Measurements from ENCODE around the gene GZMB. TPM values are rescaled to one million over a fixed set of nuclear protein-coding genes. Genes with fewer than 3 reads are reported as not detected.
"Not testable (repeated sequence)": the region's sequence is repeated elsewhere in the genome, so short reads cannot be mapped to it uniquely, and the experiment has no call there.

The GZMB gene
- total RNA-seq, 2 experiments from 2014 or later, result 682 to 685 TPM

GRCh38 chr14:24595073-24595808 lies 38.7 kb downstream of the GZMB start:
- peaks cover 45% of the 10 kb centered on the region for H3K27me3 Mint-ChIP-seq
- peaks cover 10% of the 10 kb centered on the region for H3K36me3 Mint-ChIP-seq (ENCODE audit: low read depth)
- CTCF ChIA-PET, result interaction anchor here (0.9 to 2.1 kb wide), 4 partner anchors 10 to 84 kb away, joined by 3 to 6 read pairs (median 4); partner anchors contain the start of gene GZMH
- peaks cover 4% of the 10 kb centered on the region for H3K4me1 Mint-ChIP-seq
- POLR2A ChIA-PET, result no interaction called here
- peaks cover 8% of the 10 kb centered on the region for H3K9me3 Mint-ChIP-seq
- H3K4me3 Mint-ChIP-seq, result no peak overlapping the region
- DNase-seq, result no peak
- no peak overlapping the region for H3K27ac Mint-ChIP-seq

GRCh38 chr14:24591004-24591403 lies 43.0 kb downstream of the GZMB start:
- H3K27me3 Mint-ChIP-seq, result peaks cover 35% of the 10 kb centered on the region
- H3K9me3 Mint-ChIP-seq; DNase-seq; H3K4me3 Mint-ChIP-seq; POLR2A ChIA-PET; H3K27ac Mint-ChIP-seq; H3K4me1 Mint-ChIP-seq; CTCF ChIA-PET; H3K36me3 Mint-ChIP-seq (ENCODE audit: low read depth): not testable (repeated sequence)

GRCh38 chr14:24584402-24584801 lies 49.6 kb downstream of the GZMB start:
- H3K9me3 Mint-ChIP-seq; POLR2A ChIA-PET; H3K4me3 Mint-ChIP-seq; CTCF ChIA-PET; H3K36me3 Mint-ChIP-seq (ENCODE audit: low read depth); H3K27ac Mint-ChIP-seq; H3K4me1 Mint-ChIP-seq; DNase-seq: not testable (repeated sequence)
- H3K27me3 Mint-ChIP-seq, result peaks cover 15% of the 10 kb centered on the region

Other genes with a start within 250 kb of the GZMB start
- under 1 TPM; 0.18 TPM for gene NYNRIN, start 235.2 kb downstream of the GZMB start, total RNA-seq
- gene CBLN3, start 204.5 kb downstream of the GZMB start, total RNA-seq, result 1 to 10 TPM; 8.6 to 9.5 TPM
- 10 to 100 TPM; 96.0 to 99.5 TPM for gene KHNYN, start 204.2 kb downstream of the GZMB start, total RNA-seq
- gene SDR39U1, start 191.4 kb downstream of the GZMB start, total RNA-seq, result 10 to 100 TPM; 38.5 to 41.6 TPM
- gene CMA1, start 125.9 kb downstream of the GZMB start, total RNA-seq, result not detected
- gene CTSG, start 57.9 kb downstream of the GZMB start, total RNA-seq, result 1 to 10 TPM in 1 of 2 experiments, under 1 TPM in 1; 0.93 to 1.1 TPM
- 10 to 100 TPM; 10.7 to 11.0 TPM for gene GZMH, start 24.5 kb downstream of the GZMB start, total RNA-seq